Gastroesophageal sphincter (tissue), 4 donors: ENCODE results near the gene KRTAP4-6. TPM values are rescaled to one million over a fixed set of nuclear protein-coding genes. Genes with fewer than 3 reads are reported as not detected.
"Not testable (repeated sequence)": the region's sequence is repeated elsewhere in the genome, so short reads cannot be mapped to it uniquely, and the experiment has no call there.

Experiments
- ATAC-seq: fragments of 150-250 bp; one replicate; pipeline ENCODE4 v1.9.1; 2016; ENCODE audit warnings: mild to moderate bottlenecking, moderate library complexity
- H3K27ac ChIP-seq, 4 donors: fragments of 200-600 bp; sonication (generic) in 3 of 4; 1 replicate in 3 of 4; 2 replicates in 1 of 4; pipeline ENCODE4 v1.5.1; 2016 to 2019
- H3K27me3 ChIP-seq: fragments of 200-600 bp; sonication (generic); one replicate; pipeline ENCODE4 v1.5.1; 2019
- H3K36me3 ChIP-seq, 2 donors: fragments of 200-600 bp; sonication (generic); one replicate each; pipeline ENCODE4 v1.5.1; 2019; ENCODE audit warnings: control low read depth in 1 of 2
- H3K4me1 ChIP-seq, 3 donors: fragments of 200-600 bp; sonication (generic); 1 replicate in 2 of 3; 2 replicates in 1 of 3; pipeline ENCODE4 v1.5.1; 2016 to 2019; ENCODE audit warnings: control low read depth in 2 of 3
- H3K4me3 ChIP-seq, 2 donors: fragments of 200-600 bp; sonication (generic); one replicate each; pipeline ENCODE4 v1.5.1; 2019; ENCODE audit warnings: mild to moderate bottlenecking in 1 of 2, moderate library complexity in 1 of 2
- H3K9me3 ChIP-seq, 3 donors: fragments of 200-600 bp; sonication (generic); one replicate each; pipeline ENCODE4 v1.5.1; 2017 to 2019; ENCODE audit warnings: control low read depth in 2 of 3
- EP300 ChIP-seq: sonication (generic); formaldehyde crosslinking; IDR thresholded peaks from one replicate; pipeline ENCODE4 v1.6.1; 2017; ENCODE audit warnings: antibody characterized with exemption, mild to moderate bottlenecking
- POLR2A ChIP-seq, 2 donors: fragments of 450-650 bp; IDR thresholded peaks; one replicate each; pipeline ENCODE4 v1.6.1; 2017; ENCODE audit warnings: antibody characterized with exemption in 2 of 2, mild to moderate bottlenecking in 2 of 2, moderate library complexity in 1 of 2
- POLR2AphosphoS5 ChIP-seq: sonication (generic); formaldehyde crosslinking; IDR thresholded peaks from one replicate; pipeline ENCODE4 v1.6.1; 2017; ENCODE audit warnings: antibody characterized with exemption
- WGBS, 2 donors: methylation state at CpG; one replicate each; pipeline ENCODE4 v1.1.5; 2018; ENCODE audit warnings: low coverage in 1 of 2; 5-methylcytosine and 5-hydroxymethylcytosine counted together
- total RNA-seq, 4 donors: library from RNA; depleted of rRNA; stranded (reverse); fragments of >200 nt; gene quantifications; one replicate each; pipeline ENCODE4 v1.1.0, GENCODE V29; 2016
- TF ChIP-seq, protein P1 (sequence below), 4 experiments: fragments of 200-600 bp in 2 of 4; fragments of 450-650 bp in 2 of 4; sonication (generic) in 1 of 4; IDR thresholded peaks; one replicate each; pipeline ENCODE4 v1.5.1; 2017 to 2019; ENCODE audit warnings: antibody characterized with exemption in 4 of 4, mild to moderate bottlenecking in 2 of 4, moderate library complexity in 2 of 4

KRTAP4-6 gene
- total RNA-seq, 4 donors from 2014 or later = not detected

DNA sequence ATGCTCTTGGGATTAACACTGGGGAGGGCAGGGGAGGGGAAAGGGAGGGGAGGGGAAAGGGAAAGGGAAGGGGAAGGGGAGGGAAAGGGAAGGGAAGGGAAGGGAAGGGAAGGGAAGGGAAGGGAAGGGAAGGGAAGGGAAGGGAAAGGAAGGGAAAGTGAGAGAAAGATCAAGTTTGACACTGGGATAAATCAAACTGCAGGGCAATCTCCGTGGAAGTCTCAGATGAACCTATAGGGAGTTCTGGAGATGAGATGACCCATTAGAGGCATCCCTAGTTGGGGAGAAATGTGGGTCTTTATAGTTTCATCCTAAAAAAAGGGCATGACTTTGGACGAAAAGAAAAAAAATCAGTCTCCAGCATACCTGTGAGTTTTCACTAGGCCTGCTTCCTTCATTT, 18.6 kb downstream of the KRTAP4-6 start:
- ATAC-seq = no peak
- H3K9me3 ChIP-seq = no peaks in the 10 kb centered on the region
- no peak for TF ChIP-seq EP300
- TF ChIP-seq POLR2AphosphoS5 = no peak
- TF ChIP-seq POLR2A (IDR thresholded peaks at IDR 0.05) = no peak
- TF ChIP-seq, protein P1, sequence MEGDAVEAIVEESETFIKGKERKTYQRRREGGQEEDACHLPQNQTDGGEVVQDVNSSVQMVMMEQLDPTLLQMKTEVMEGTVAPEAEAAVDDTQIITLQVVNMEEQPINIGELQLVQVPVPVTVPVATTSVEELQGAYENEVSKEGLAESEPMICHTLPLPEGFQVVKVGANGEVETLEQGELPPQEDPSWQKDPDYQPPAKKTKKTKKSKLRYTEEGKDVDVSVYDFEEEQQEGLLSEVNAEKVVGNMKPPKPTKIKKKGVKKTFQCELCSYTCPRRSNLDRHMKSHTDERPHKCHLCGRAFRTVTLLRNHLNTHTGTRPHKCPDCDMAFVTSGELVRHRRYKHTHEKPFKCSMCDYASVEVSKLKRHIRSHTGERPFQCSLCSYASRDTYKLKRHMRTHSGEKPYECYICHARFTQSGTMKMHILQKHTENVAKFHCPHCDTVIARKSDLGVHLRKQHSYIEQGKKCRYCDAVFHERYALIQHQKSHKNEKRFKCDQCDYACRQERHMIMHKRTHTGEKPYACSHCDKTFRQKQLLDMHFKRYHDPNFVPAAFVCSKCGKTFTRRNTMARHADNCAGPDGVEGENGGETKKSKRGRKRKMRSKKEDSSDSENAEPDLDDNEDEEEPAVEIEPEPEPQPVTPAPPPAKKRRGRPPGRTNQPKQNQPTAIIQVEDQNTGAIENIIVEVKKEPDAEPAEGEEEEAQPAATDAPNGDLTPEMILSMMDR (IDR thresholded peaks at IDR 0.05) = no peak
- 86 to 90% methylated on average over 2 of the region's 2 CpGs for WGBS, 2 donors
- H3K4me3 ChIP-seq = no peak overlapping the region
- H3K4me1 ChIP-seq = no peaks in the 10 kb centered on the region
- peaks cover 33% of the 10 kb centered on the region for H3K27me3 ChIP-seq
- no peak overlapping the region for H3K27ac ChIP-seq
- no peaks in the 10 kb centered on the region for H3K36me3 ChIP-seq

DNA sequence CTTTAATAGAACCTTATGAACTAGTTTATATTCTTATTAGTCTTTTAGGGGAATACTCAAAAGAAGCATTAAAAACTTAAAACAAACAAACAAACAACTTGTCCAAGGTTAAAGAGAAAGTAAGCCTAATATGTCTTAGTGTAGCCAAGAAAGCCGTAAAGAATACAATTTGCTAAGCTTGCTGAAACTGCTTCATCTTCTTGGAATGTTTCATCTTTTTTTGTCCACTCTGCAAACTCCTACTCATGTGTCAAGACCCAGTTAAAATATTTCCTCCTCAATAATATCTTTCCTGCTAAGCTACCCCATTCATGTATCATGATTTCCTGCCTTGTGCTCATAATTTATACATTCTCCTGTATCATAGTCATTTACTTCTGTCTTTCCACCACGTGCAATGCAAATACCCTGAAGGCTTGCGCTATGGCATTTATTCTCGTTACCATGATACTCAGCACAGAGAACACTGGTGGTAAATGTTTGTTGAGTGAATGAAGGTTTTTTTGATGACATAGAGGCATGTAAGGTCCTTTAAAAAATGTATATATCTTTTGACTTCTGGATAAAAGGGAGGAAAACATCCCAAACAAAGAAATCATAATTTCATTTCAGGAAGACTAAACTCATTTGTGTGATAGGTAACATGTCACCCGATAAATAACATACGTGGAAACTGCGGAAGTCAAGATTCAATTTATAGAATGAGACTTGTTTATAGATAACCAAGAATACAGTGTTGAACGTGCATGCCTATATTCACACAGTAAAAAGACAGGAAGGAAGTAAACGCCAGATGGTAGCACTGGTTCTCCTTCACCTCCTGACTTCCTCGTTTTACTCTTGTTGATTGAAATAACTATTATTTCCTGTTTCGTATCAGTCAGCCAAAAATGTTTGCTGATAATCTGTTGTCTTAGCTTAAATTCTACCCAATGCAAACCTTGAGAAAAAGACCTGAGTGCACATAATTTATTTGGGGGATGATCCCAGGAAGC, 20.4 kb downstream of the KRTAP4-6 start:
- peaks cover 33% of the 10 kb centered on the region for H3K27me3 ChIP-seq
- 53 to 55% methylated on average over 10 to 11 of the region's 11 CpGs for WGBS, 2 donors
- not testable (repeated sequence) for H3K36me3 ChIP-seq, H3K4me1 ChIP-seq, ATAC-seq, H3K4me3 ChIP-seq, H3K27ac ChIP-seq, H3K9me3 ChIP-seq

DNA sequence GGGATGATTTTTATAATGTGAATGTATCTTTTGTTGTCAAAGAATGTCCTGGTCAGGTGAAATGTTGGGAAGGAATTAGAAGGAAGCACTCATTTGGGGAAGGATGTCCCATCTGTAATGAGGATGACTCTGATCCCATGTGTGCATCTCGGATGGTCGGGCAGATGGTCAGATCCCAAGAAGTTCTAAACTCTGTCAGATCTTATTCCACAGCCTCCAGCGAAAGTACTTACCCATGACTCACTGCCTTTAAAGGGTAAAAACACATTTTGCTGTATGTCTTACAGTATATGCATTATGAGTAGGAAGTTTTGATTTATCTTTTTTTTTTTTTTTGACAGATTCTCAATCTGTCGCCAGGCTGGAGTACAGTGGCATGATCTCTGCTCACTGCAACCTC, 21.6 kb downstream of the KRTAP4-6 start:
- TF ChIP-seq POLR2AphosphoS5 (no peak), POLR2A (IDR thresholded peaks at IDR 0.05) (no peak), EP300 (no peak)
- TF ChIP-seq, protein P1 (IDR thresholded peaks at IDR 0.05) = no peak
- Histone ChIP-seq H3K27ac (no peak overlapping the region), H3K27me3 (peaks cover 38% of the 10 kb centered on the region), H3K36me3 (no peaks in the 10 kb centered on the region), H3K4me3 (no peak overlapping the region), H3K4me1 (no peaks in the 10 kb centered on the region), H3K9me3 (no peaks in the 10 kb centered on the region)
- 67 to 90% methylated on average over 1 to 4 of the region's 4 CpGs for WGBS, 2 donors
- ATAC-seq = no peak

DNA sequence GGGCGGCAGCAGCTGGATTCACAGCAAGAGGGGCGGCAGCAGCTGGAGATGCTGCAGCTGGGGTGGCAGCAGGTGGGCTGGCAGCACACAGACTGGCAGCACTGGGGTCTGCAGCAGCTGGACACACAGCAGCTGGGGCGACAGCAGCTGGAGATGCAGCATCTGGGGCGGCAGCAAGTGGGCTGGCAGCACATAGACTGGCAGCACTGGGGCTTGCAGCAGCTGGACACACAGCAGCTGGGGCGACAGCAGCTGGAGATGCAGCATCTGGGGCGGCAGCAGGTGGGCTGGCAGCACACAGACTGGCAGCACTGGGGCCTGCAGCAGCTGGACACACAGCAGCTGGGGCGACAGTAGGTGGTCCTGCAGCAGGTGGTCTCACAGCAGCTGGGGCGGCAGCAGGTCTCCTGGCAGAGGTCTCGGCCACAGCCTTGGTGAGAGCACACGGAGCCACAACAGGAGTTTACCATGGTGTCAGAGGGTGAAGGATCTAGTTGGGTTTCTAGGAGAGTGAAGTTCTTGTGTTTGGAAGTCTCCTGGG, 22.4 kb downstream of the KRTAP4-6 start, which contains the start of gene KRTAP4-11:
TSS of gene KRTAP4-11 (minus strand) at position 528 of the 541 bp plus-strand sequence. CDS start at position 470, 58 bp downstream.
- not testable (repeated sequence) for H3K27ac ChIP-seq

DNA sequence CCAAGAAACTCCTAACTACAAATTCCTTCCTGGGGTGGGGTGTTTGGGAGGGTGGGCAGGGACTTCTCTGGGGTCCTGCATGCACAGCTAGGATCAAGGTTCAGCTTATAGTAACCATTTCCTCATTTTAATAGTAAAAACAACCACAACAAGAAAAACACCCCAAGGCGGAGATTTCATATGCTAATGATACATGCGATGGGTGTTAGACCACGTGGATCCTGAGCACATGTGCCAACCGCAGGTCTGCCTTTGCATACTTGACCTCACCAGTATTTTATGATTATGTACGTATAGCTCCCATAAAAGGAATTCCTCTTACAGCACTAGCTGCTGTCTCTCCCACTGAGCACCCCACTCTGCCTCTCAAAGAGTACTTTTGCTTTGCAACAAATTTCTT, 24.0 kb downstream of the KRTAP4-6 start:
- ATAC-seq = no peak
- Histone ChIP-seq H3K4me1 (no peaks in the 10 kb centered on the region), H3K4me3 (no peak overlapping the region), H3K27ac (no peak overlapping the region), H3K9me3 (no peaks in the 10 kb centered on the region), H3K27me3 (peaks cover 27% of the 10 kb centered on the region), H3K36me3 (no peaks in the 10 kb centered on the region)
- 51 to 55% methylated on average over 5 of the region's 5 CpGs for WGBS, 2 donors
- TF ChIP-seq, protein P1 (IDR thresholded peaks at IDR 0.05) = no peak
- TF ChIP-seq EP300 (no peak), POLR2A (IDR thresholded peaks at IDR 0.05) (no peak), POLR2AphosphoS5 (no peak)

More for the DNA sequence above, 22.4 kb downstream of the KRTAP4-6 start, which contains the start of gene KRTAP4-11:
- not testable (repeated sequence) for H3K4me1 ChIP-seq, ATAC-seq, H3K4me3 ChIP-seq, H3K36me3 ChIP-seq, H3K9me3 ChIP-seq
- 20 to 91% methylated on average over 2 to 4 of the region's 10 CpGs for WGBS, 2 donors
- H3K27me3 ChIP-seq = peaks cover 31% of the 10 kb centered on the region
